Mesenchymal stem cell (in vitro differentiated cells and primary cell): ENCODE measurements around the gene FAM110A.

ENCODE experiments used
- DNase-seq: peaks from one replicate; pipeline ENCODE4 v3.0.0-alpha.2; 2013
- H2AFZ ChIP-seq: one replicate; pipeline ENCODE4 v1.6.1; 2013; ENCODE audit warnings: low read depth, mild to moderate bottlenecking, control low read depth, inconsistent platforms, low read length, moderate library complexity
- H2AK5ac ChIP-seq: 2 replicates; pipeline ENCODE4 v1.6.1; 2013; ENCODE audit warnings: low read length, moderate library complexity, mild to moderate bottlenecking, inconsistent platforms; ENCODE audit not compliant: severe bottlenecking
- H2BK120ac ChIP-seq: one replicate; pipeline ENCODE4 v1.6.1; 2013; ENCODE audit warnings: low read depth, mild to moderate bottlenecking, inconsistent platforms, low read length, moderate library complexity
- H2BK12ac ChIP-seq, 2 experiments: one replicate each; pipeline ENCODE4 v1.6.1; 2013; ENCODE audit warnings: inconsistent platforms in 2 of 2, low read length in 2 of 2, mild to moderate bottlenecking in 2 of 2, moderate library complexity in 2 of 2, control low read depth in 1 of 2
- H2BK15ac ChIP-seq: one replicate; pipeline ENCODE4 v1.6.1; 2013; ENCODE audit warnings: mild to moderate bottlenecking, low read depth, inconsistent platforms; ENCODE audit not compliant: poor library complexity, severe bottlenecking
- H2BK5ac ChIP-seq: 2 replicates; pipeline ENCODE4 v1.6.1; 2013; ENCODE audit warnings: low read depth, mild to moderate bottlenecking, low read length, control low read depth, inconsistent platforms; ENCODE audit not compliant: poor library complexity, severe bottlenecking
- H3K14ac ChIP-seq, 2 experiments: one replicate each; pipeline ENCODE4 v1.6.1; 2013; ENCODE audit warnings: inconsistent platforms in 2 of 2, low read length in 2 of 2, control low read depth in 1 of 2, mild to moderate bottlenecking in 1 of 2, moderate library complexity in 1 of 2
- H3K18ac ChIP-seq, 2 experiments: one replicate each; pipeline ENCODE4 v1.6.1; 2013; ENCODE audit warnings: inconsistent platforms in 2 of 2, low read length in 2 of 2, control low read depth in 1 of 2, low read depth in 1 of 2, mild to moderate bottlenecking in 1 of 2
- H3K23ac ChIP-seq, 2 experiments: one replicate each; pipeline ENCODE4 v1.6.1; 2013; ENCODE audit warnings: inconsistent platforms in 2 of 2, low read length in 2 of 2, mild to moderate bottlenecking in 2 of 2, moderate library complexity in 2 of 2, control low read depth in 1 of 2
- H3K27ac ChIP-seq: 2 replicates; pipeline ENCODE4 v1.5.1; 2013; ENCODE audit warnings: mild to moderate bottlenecking, moderate library complexity, low read length, control low read depth, inconsistent platforms; ENCODE audit not compliant: poor library complexity, severe bottlenecking
- H3K27me3 ChIP-seq, 2 experiments: 2 replicates each; pipeline versions ENCODE4 v1.6.1 to v1.7.0; 2013; ENCODE audit warnings: low read length in 2 of 2, mild to moderate bottlenecking in 2 of 2, moderate library complexity in 2 of 2, control low read depth in 1 of 2, inconsistent platforms in 1 of 2; ENCODE audit not compliant: control insufficient read depth in 1 of 2, insufficient read depth in 1 of 2
- H3K36me3 ChIP-seq, 2 experiments: 2 replicates each; pipeline versions ENCODE4 v1.6.1 to v1.7.0; 2013; ENCODE audit warnings: low read length in 2 of 2, control low read depth in 1 of 2, inconsistent platforms in 1 of 2, low read depth in 1 of 2, mild to moderate bottlenecking in 1 of 2; ENCODE audit not compliant: insufficient read depth in 2 of 2, control insufficient read depth in 1 of 2
- H3K4ac ChIP-seq, 2 experiments: one replicate each; pipeline ENCODE4 v1.6.1; 2013; ENCODE audit warnings: inconsistent platforms in 2 of 2, low read length in 2 of 2, mild to moderate bottlenecking in 2 of 2, moderate library complexity in 2 of 2, control low read depth in 1 of 2, low read depth in 1 of 2
- H3K4me1 ChIP-seq: 2 replicates; pipeline ENCODE4 v1.6.1; 2013; ENCODE audit warnings: low read depth, low read length, control low read depth; ENCODE audit not compliant: control insufficient read depth, insufficient read depth
- H3K4me2 ChIP-seq: 2 replicates; pipeline ENCODE4 v1.6.1; 2013; ENCODE audit warnings: low read length, mild to moderate bottlenecking, inconsistent platforms; ENCODE audit not compliant: poor library complexity, severe bottlenecking
- H3K4me3 ChIP-seq, 2 experiments: 2 replicates each; pipeline versions ENCODE4 v1.5.1 to v1.7.0; 2013; ENCODE audit warnings: low read length in 2 of 2, mild to moderate bottlenecking in 2 of 2, control low read depth in 1 of 2, low read depth in 1 of 2; ENCODE audit not compliant: insufficient read depth in 1 of 2
- H3K79me1 ChIP-seq: replicated peaks from 2 replicates; pipeline ENCODE4 v1.6.1; 2013; ENCODE audit warnings: mild to moderate bottlenecking, control low read depth, low read length, inconsistent platforms; ENCODE audit not compliant: poor library complexity, severe bottlenecking
- H3K9ac ChIP-seq: 2 replicates; pipeline ENCODE4 v1.7.0; 2013; ENCODE audit warnings: mild to moderate bottlenecking, low read length, moderate library complexity
- H3K9me3 ChIP-seq: 2 replicates; pipeline ENCODE4 v1.7.0; 2013; ENCODE audit warnings: mild to moderate bottlenecking, low read length; ENCODE audit not compliant: control insufficient read depth
- H4K8ac ChIP-seq: one replicate; pipeline ENCODE4 v1.6.1; 2013; ENCODE audit warnings: inconsistent platforms, mild to moderate bottlenecking, low read length, moderate library complexity
- H4K91ac ChIP-seq: one replicate; pipeline ENCODE4 v1.6.1; 2013; ENCODE audit warnings: mild to moderate bottlenecking, low read length, inconsistent platforms
- WGBS: methylation state at CpG from one replicate; pipeline ENCODE4 v1.1.7; 2013; ENCODE audit warnings: mixed read lengths; 5-methylcytosine and 5-hydroxymethylcytosine counted together

Gene FAM110A

GRCh38 chr20:815226-815625 is 18.3 kb upstream of the FAM110A start:
- H2BK120ac ChIP-seq: no peak overlapping the region
- H3K9ac ChIP-seq: no peak overlapping the region
- H3K4me1 ChIP-seq: no peaks in the 10 kb centered on the region
- no peak overlapping the region for H4K91ac ChIP-seq
- no peak overlapping the region for H3K4me2 ChIP-seq
- no peak overlapping the region for H3K4ac ChIP-seq
- H2AFZ ChIP-seq: no peak overlapping the region
- no peak overlapping the region for H2BK12ac ChIP-seq
- H3K9me3 ChIP-seq: no peaks in the 10 kb centered on the region
- H3K27ac ChIP-seq: no peak overlapping the region
- H3K14ac ChIP-seq: no peak overlapping the region
- H2BK5ac ChIP-seq: no peak overlapping the region
- H2AK5ac ChIP-seq: no peak overlapping the region
- H3K27me3 ChIP-seq: peaks cover 0 to 36% of the 10 kb centered on the region in 2 experiments
- no peak overlapping the region for H2BK15ac ChIP-seq
- H3K18ac ChIP-seq: no peak overlapping the region
- no peaks in the 10 kb centered on the region for H3K36me3 ChIP-seq
- H4K8ac ChIP-seq: no peak overlapping the region
- no peaks in the 10 kb centered on the region for H3K79me1 ChIP-seq
- 90% methylated on average over 10 of the region's 10 CpGs for WGBS
- DNase-seq: no peak
- no peak overlapping the region for H3K4me3 ChIP-seq
- H3K23ac ChIP-seq: no peak overlapping the region

GRCh38 chr20:815914-816606 is 17.5 kb upstream of the FAM110A start:
- no peak overlapping the region for H3K14ac ChIP-seq
- no peak overlapping the region for H2BK120ac ChIP-seq
- peak; percentile 62 for DNase-seq
- H2BK12ac ChIP-seq: no peak overlapping the region
- H2BK15ac ChIP-seq: no peak overlapping the region
- H3K9me3 ChIP-seq: no peaks in the 10 kb centered on the region
- no peak overlapping the region for H3K4ac ChIP-seq
- no peaks in the 10 kb centered on the region for H3K4me1 ChIP-seq
- WGBS: 12% methylated on average over 10 of the region's 13 CpGs
- H4K8ac ChIP-seq: no peak overlapping the region
- no peak overlapping the region for H3K4me3 ChIP-seq
- H3K18ac ChIP-seq: no peak overlapping the region
- H2AFZ ChIP-seq: no peak overlapping the region
- H3K9ac ChIP-seq: no peak overlapping the region
- H3K36me3 ChIP-seq: no peaks in the 10 kb centered on the region
- no peak overlapping the region for H3K27ac ChIP-seq
- no peak overlapping the region for H3K4me2 ChIP-seq
- no peak overlapping the region for H3K23ac ChIP-seq
- H2AK5ac ChIP-seq: no peak overlapping the region
- peaks cover 0 to 31% of the 10 kb centered on the region in 2 experiments for H3K27me3 ChIP-seq
- no peaks in the 10 kb centered on the region for H3K79me1 ChIP-seq
- no peak overlapping the region for H2BK5ac ChIP-seq
- H4K91ac ChIP-seq: no peak overlapping the region

- H3K4me3 ChIP-seq: no peak overlapping the region
- no peak overlapping the region for H3K14ac ChIP-seq
- H3K9me3 ChIP-seq: no peaks in the 10 kb centered on the region
- no peak overlapping the region for H3K4ac ChIP-seq
- H3K27ac ChIP-seq: no peak overlapping the region
- H4K8ac ChIP-seq: no peak overlapping the region
- peaks cover 0 to 14% of the 10 kb centered on the region in 2 experiments for H3K27me3 ChIP-seq
- H3K79me1 ChIP-seq: no peaks in the 10 kb centered on the region
- no peak overlapping the region for H2AFZ ChIP-seq
- WGBS: 90% methylated on average over 15 of the region's 17 CpGs
- no peak overlapping the region for H4K91ac ChIP-seq
- no peak overlapping the region for H2BK5ac ChIP-seq
- DNase-seq: no peak
- H3K36me3 ChIP-seq: no peaks in the 10 kb centered on the region
- no peak overlapping the region for H3K4me2 ChIP-seq
- peak overlapping the region in 1 of 2 experiments; percentile 18 for H3K23ac ChIP-seq
- H3K9ac ChIP-seq: no peak overlapping the region
- H2BK15ac ChIP-seq: no peak overlapping the region
- no peak overlapping the region for H2AK5ac ChIP-seq
- no peaks in the 10 kb centered on the region for H3K4me1 ChIP-seq
- no peak overlapping the region for H3K18ac ChIP-seq
- H2BK12ac ChIP-seq: no peak overlapping the region
- no peak overlapping the region for H2BK120ac ChIP-seq
These were observed 15.4 kb upstream of the FAM110A start for GRCh38 chr20:818001-818664.

- Histone ChIP-seq H2BK12ac (no peak overlapping the region), H2AK5ac (no peak overlapping the region), H4K91ac (no peak overlapping the region), H3K23ac (no peak overlapping the region), H3K9me3 (peaks cover 4% of the 10 kb centered on the region), H3K4ac (no peak overlapping the region), H3K4me2 (no peak overlapping the region), H3K36me3 (no peaks in the 10 kb centered on the region), H3K9ac (no peak overlapping the region), H4K8ac (no peak overlapping the region), H3K4me3 (no peak overlapping the region), H3K27me3 (peaks cover 0 to 8% of the 10 kb centered on the region in 2 experiments), H2BK5ac (no peak overlapping the region), H2BK15ac (no peak overlapping the region), H3K18ac (no peak overlapping the region), H2AFZ (no peak overlapping the region), H3K79me1 (no peaks in the 10 kb centered on the region), H3K27ac (no peak overlapping the region), H2BK120ac (no peak overlapping the region), H3K4me1 (no peaks in the 10 kb centered on the region), H3K14ac (no peak overlapping the region)
- WGBS: 78% methylated on average over 8 of the region's 8 CpGs
- no peak for DNase-seq
These were observed 13.7 kb upstream of the FAM110A start for GRCh38 chr20:819680-820322.
